ENCODE data around the gene ZNF408.

The ZNF408 gene

DNA sequence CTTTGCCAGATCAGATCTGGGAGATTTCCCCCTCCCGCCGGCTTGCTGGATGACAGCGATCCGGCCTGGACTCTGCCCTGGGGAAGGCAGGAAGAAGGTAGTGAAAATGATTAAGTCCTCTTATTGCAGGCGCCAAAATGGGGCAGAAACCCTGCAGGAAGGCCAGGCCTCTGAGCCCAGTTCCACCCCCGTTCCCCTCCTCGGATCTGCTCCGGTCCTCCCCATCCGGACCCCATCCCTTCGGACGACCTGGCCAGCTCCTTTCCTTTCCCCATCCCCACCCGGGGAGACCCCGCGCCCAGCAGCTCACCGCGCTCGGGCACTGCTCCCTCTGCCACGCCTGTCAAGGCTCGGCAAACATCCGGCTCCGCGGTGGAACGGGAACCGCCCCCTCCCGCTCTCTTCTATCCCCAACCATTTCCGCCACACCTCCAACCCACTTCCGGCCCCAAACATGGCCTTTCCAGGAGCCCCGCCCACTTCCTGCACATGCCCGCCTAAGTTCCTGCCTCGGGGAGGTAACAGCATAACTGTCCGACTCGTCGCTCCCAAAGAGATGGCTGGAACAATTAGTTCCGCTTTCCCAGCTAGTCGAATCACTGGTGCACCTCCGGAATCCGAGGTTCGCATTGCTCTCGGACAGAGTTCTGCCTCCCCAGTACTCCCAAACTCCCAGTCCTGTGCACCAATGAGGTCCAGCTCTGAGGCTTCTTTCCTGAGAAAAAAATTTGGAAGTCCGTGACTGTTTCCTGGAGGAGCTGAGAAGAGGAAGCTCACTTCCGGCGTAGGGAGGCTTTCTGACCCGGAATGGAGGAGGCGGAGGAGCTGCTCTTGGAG, at the start of gene ZNF408, which contains the start of gene ARHGAP1:
ZNF408 (plus strand) TSS at position 791 of the 837 bp plus-strand sequence; CDS start at position 808, 17 bp downstream.
ARHGAP1 (minus strand) TSS at position 379 of the 837 bp plus-strand sequence. CDS start 4,512 bp downstream, outside the sequence.
- DNase-seq, result peak; percentile 99

DNA sequence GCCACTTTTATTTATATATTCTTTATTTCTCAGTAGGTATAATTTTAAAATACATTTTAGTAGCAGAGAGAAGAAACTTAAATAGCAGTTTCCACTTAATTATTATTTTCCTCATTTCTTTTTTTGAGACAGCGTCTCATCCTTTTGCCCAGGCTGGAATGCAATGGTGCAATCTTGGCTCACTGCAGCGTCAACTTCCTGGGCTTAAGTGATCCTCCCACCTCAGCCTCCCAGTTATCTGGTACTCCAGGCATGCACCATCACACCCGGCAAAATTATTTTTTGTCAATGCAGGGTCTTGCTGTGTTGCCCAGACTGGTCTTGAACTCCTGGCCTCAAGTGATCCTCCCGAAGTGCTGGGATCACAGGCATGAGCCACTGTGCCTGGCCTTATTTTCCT, 45.2 kb upstream of the ZNF408 start:
- no peak for DNase-seq

DNA sequence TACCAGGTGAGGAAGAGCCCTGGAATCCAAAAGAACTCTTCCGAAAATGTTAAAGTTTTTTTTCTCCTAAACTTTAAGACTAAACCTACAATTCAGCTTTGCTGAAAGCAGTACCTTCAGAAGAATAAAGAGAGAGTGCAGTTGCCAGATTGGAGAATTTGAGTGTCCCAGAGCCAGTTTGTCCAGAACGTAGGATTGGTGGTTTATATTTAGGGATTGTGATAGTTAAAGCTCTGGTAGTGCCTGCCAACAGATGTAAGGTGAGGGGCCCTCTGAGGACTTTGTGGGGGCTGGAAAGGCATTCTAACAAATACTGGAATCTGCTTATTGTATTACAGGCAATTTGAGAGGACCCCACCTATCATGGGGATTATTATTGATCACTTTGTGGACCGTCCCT, 43.6 kb upstream of the ZNF408 start:
- DNase-seq, result no peak

DNA sequence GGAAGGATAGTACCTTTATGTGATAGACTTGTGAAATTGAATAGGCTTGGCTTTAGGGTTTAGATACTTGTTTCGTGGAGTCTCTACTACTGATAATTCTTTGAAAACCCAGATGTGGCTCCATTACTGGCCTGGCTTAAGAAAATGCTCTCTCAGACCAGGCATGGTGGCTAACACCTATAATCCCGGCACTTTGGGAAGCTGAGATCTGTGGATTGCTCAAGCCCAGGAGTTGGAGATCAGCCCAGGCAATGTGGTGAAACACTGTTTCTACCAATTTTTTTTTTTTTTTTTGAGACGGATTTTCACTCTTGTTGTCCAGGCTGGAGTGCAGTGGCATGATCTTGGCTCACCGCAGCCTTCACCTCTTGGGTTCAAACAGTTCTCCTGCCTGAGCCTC, 42.6 kb upstream of the ZNF408 start:
- no peak for DNase-seq

DNA sequence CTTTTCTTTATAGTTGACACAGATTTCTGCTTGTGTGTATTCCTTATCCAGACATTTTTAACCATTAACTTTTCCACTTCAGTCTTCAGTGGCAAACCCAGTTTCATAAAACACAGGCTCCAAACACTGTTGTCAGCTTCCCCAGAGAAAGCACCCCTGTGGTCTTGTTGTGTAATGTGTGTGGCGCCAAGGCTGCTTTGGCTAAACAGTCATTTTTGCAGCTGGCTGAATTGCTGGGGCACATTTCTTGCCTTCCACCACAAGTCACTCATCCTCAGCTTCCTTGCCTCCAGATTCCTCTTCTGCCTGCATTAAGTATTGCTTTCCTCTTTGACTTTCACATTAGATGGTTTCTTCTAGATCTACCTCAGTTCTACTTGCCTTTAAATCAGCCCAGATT, 40.9 kb upstream of the ZNF408 start:
- no peak for DNase-seq

DNA sequence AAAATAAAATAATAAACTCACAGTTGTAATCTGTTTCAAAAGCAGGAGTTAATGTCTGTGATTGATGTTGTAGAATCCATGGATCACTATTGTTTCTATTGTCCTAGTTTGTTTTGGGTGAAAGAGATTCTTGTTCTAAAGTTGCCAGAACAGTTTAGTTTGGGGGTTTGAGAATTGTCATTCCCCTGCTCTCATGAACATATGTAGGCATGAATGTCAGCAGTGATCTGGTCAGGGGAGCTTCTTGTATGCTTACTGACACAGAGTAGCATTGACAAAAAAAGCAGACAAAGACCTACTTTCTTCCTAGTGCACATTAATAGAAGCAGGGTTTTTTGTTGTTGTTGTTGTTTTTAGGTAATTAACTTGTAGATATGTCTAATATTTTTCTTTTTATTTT, 39.0 kb upstream of the ZNF408 start:
- no peak for DNase-seq

DNA sequence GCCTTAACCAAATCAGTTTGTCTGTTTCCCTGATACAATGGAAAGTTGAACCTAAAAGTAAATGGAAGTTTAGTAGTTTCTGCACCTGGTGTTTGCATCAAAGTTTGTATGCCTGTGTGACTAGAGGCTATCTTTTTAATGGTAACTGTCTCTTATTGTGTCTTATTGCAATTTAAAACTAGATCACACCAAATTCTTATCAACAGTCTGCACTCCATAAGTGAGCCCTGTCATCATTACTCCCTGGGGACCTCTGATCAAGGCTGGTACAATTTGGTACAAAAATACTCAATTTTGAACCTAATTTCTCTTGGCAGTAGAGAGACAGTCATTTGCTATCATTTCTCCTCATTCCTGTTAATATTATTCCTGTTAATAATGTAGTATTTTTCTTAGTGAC, 38.5 kb upstream of the ZNF408 start:
- DNase-seq, result no peak

DNA sequence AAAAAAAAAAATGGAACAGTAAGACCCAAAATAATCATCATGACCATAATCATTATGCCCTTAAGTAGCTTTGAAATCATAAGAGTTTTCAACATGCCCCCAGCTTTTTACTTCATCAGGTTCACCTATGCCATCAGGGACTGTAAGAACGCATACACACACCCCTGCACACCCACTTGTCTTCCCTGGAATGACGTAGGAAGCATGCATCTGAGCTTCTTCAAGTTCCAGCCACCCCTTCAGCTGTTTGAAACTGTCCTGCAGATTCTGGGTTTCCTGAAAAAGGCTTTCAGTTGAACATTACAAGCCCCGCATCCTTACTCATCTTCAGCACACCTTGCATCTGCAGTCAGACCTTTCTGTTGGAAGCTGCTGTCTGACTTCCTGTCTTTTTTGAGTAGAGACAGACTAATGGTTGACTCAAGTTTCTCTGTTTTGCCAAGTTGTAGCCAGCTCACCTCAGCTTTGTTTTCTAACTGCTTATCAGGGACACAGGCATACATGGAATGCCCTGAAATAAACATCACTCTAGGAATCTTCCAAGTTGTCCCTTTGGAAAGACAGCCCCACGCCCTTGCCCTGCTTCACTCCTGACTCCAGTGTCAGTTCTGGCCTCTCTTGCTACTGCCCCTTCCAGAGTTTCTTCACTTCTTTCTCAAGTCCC, 37.4 kb upstream of the ZNF408 start:
- DNase-seq, result no peak

DNA sequence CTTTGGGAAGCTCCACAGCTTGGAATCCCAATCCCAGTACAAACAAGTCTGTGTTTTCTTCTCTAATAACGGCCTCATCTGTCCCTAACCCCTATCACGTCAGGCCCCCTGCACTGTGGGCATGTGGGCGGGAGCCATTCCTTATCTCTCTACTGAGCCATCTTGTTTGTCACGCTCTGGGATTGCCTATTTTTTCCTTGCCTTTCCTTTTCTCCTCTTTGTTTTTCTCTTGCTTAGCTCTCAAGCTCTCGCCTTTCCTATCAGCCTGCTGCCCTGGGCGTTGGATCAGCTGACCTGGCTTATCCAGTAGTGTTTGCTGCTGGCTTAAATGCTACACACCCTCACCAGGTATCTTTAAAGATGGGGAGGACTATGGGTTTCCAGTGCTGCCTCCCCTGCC, 36.2 kb upstream of the ZNF408 start:
- DNase-seq, result no peak

DNA sequence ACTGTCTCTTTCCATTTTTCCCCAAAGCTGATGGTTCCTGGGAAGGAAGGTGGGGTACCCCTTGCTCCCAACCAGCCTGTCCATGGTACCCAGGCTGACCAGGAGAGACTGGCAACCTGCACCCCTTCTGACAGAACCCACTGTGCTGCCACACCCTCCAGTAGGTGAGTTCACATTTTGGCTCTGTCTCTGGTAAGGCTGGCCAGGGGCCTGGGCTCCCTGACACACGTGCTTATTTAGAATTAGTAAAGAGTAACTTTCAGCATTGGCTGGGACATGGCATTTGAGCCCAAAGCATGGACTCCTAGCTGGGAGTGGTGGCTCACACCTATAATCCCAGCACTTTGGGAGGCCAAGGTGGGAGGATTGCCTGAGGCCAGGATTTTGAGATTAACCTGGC, 35.5 kb upstream of the ZNF408 start:
- no peak for DNase-seq

DNA sequence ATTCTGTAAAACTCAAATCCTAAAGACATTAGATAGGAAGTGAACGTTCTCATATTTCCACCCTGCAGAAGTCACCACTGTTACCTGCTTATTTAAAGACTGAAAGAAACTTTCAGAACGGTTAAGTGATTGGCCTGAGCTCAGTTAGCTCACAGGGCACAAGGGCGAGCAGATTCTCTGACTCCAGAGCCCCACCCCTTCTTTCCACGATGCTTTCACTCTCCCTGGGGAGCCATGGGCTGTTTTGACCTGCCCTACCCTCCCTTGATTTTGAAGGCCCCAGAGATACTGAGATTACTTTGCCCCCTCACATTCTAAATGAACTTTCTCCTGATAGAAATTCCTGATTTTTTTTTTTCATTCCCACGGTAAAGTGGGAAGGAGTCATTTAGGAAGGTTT, 34.3 kb upstream of the ZNF408 start:
- DNase-seq, result no peak

DNA sequence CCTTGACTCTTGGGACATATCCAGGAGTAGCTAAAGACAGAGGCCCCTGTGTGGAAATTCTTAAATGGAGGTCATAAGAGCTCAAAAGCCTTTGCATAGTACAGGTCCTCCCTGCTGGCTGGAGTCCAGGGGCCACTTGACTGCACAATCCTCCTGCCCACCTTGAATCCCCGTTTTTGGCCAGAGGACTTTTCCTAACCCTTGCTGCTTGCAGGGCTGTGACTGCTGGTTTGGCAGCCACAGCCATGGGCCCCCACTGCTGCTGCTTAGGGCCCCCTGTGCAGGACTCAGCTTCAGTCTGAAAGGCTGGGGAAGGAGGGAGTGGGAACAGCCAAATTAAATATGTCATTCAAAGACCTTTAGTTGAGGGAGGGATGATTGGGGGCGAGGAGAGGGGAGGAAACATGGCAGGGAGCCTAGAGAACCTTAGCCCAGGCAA, 33.8 kb upstream of the ZNF408 start:
- no peak for DNase-seq

DNA sequence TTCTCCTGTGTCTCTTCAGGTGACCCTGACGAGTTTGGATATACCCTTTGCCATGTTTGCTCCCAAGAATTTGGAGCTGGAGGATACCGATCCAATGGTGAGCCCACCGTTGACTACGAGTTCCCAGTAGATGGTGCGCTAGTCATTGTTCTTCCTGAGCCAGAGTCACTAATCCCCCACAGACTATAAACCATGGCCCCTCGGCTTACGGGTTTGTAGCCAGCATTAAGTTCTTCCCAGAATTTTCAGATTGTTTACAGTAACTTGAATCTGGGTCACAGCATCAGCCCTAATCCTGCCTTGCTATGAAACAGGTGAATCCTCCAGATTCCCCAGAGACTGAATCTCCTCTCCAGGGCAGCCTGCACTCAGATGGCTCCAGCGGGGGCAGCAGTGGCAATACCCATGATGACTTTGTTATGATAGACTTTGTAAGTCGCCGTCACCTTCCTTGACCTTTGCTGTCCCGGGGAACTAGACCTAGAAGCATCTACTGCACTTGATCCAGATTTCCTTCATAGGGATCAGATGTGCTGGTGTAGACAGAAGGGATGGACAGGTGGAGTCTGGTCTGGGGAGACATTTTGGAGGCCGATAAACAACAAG, 32.2 kb upstream of the ZNF408 start:
- no peak for DNase-seq

DNA sequence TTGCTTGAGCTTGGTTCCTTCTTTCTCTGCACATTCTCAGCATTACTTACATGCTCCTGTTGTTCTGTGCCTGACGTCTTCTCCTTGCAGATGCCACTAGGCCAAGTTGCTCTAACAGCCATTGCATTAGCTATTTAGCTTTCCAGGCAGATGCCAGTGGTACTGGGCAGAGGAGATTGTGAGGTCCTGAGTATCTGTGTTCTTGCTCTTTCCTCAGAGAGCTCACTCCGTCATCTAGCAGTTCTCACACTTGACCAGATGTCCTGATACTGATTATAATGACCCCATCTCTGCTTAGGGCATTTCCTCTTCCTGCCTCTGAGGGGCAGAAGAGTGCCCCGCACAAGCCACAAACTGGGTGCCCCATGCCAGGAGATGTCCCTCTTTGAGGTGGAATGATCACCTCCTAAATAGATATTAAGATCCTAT, 31.1 kb upstream of the ZNF408 start:
- peak; percentile 17 for DNase-seq

DNA sequence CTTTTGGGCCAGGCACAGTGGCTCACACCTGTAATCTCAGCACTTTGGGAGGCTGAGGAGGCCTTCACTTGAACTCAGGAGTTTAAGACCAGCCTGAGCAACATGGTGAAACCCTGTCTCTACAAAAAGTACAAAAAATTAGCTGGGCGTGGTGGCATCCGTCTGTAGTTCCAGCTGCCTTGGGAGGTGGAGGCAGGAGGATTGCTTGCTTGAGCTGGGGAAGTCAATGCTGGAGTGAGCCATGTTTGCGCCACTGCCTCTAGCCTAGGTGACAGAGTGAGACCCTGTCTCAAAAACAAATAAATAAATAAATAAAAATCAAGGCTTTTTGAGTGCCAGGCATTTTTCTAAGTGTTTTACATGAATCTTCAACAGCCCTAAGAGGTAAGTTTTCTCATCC, 30.3 kb upstream of the ZNF408 start:
- DNase-seq, result peak; percentile 1

DNA sequence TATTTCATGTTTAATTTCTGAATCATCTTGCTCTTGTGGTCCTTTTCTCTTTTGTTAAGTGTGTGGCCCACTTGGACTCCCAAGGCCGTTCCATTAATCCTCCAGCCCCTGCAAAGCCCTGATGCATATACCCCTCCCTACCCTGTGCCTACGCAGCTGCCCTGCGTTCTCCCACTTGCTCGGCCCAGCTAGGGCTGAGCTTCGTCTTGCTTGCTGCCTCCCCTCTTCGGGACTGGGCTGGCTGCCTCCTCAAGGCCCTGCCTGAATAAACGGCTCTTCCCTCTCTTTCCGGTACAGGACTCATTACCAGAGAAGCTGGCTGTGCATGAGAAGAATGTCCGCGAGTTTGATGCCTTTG, 28.9 kb upstream of the ZNF408 start:
- DNase-seq, result no peak

DNA sequence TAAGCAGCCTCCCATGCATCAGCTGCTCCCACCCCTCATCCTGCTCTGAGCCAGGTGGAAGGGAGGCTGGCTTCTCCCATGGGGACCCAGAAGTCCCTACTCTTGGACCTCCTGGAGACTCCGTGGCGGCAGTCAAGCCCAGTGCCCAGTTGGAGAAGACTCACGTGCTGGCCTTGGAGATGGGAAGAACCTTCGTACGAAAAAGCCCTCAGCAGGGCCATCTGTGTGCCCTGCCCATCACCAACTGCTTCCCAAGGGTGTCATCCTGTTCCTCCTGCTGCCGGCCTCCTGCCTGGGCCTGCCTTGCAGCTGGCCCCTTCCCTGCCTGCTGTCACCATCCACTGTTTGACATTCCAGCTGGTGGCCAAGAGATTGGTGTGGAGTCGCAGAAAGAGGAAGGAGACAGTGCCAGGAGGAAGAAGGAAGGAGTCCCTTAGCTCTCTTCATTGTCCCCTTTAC, 28.4 kb upstream of the ZNF408 start:
- no peak for DNase-seq

DNA sequence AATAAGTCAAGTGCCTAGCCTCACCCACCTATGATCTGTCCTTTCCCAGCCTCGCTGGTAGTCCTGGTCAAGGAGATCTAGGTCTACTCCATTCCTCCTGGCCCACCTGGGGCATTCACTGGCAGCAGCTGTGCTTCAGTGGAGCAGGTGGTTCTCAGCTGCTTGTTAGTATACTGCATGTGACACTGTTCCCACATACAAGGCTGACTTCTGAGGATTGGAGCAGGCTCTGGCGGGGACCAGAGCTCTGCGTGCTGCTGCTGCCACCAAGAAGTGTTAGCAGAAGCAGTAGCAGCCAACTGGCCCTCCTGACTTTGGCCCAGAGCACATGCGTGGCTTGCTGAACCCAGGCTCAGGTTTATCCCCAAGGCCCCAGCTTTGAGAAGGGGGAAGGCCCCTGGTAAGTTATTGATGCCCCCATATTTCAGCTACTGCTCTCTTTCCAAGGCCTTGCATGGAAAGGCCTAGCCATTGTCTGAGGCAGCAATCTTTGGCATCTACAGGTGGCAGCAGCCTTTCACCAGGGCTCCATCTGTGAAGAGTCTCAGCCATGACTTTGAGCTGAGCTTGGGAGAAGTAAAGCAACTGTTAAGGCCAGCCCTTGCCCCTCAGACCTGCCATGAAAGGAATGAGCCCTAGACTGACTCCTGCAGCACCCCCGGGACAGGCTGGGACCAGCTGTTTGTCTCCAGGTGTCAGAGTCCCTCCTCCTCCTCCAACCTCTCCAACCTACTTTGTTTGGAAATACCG, 26.9 kb upstream of the ZNF408 start:
- DNase-seq, result no peak

DNA sequence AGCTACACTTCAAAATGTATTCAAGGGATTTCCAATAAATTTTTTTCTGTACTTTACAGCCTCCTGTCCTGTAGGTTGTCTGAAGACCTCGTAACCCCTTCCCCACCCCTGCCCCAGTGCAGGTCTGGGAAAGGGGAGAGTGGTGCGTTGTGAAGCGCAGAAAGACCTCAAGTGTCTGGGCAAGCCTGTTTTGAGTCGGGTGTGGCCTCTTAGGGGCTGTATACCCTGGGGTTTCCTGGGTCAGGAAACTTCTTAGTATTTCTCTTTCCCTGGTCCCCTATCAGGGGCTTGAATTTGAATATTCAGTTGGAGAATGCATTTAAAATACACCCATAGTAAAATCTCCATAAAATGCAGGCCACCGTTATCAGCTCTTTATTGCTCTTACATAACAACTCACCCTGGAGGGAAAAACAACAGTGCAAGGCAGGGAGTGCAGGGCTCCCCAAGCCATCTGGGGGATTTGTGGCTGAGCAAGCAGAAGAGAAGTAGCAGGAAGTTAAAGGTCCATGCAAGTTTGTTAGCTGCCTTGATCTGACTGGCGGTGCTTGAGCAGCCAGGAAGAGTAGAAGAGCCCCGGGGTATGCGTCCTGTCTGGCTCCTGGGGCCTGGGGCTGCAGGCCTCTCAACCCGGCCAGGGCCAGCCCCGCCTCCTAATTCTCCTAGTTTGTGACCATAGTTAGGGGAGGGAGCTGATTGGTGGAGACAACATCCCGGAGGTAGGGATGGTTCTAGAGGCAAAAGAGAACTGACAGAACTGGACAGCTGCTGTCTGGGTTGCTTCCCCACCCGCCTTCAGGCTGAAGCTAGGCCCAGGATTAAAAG, 26.2 kb upstream of the ZNF408 start:
- peak; percentile 6 for DNase-seq

DNA sequence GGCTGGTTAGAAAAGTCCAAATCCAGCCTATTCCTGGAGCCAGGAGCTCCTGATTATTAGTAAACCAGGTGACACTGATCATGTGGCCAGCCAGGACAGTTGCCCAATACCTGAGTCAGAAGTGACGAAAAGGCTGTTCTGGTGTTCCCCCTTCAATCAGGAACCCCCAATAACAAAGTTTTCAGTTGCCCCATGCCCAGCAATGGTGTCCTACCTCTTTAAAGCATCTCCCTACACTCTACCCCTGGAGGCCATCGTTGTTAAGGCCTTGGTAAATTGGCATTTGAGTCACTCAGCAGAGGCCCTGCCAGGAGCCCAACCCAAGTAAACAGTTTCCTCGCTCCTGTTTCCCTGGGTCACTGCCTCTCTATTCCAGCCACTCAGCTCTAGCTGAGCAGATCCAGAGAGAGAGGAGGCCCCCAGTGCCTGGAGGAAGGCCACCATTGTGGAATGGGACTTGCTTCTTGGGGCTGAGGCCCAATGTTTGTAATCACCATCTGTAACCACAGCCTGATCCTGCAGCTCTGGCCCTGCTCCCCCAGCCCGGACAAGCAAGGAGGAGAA, 25.5 kb upstream of the ZNF408 start:
- no peak for DNase-seq

DNA sequence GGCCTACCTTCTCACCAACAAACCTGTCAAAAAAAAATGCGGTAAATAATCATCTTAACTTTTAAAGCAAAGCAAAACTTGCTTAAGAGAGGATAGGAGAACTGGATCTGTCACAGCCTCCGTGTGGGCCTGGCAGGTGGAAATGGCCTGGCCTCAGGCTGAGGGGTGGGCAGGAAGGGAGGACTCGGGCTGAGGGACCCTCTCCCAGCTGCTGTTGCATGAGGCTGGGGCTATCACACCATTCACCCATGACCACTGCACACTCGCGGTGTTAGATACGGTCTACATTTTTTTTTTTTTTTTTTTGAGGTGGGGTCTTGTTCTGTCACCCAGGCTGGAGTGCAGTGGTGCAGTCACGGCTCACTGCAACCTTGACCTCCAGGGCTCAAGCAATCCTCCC, 24.9 kb upstream of the ZNF408 start:
- no peak for DNase-seq

All from CD4-positive, alpha-beta T cell treated with Interleukin-21 for 1 hour (primary cell).